ENCODE results near the gene CHAC2.
"Not testable (repeated sequence)": the region's sequence is repeated elsewhere in the genome, so short reads cannot be mapped to it uniquely, and the experiment has no call there.

The CHAC2 gene

GRCh38 chr2:53767405-53768241 lies at the start of gene CHAC2:
CHAC2 (plus strand) TSS chr2:53767804; CDS start chr2:53767887, 83 bp downstream.
- peak; percentile 78 for DNase-seq

GRCh38 chr2:53720944-53721343 lies 46.7 kb upstream of the CHAC2 start:
- DNase-seq = not testable (repeated sequence)

DNA sequence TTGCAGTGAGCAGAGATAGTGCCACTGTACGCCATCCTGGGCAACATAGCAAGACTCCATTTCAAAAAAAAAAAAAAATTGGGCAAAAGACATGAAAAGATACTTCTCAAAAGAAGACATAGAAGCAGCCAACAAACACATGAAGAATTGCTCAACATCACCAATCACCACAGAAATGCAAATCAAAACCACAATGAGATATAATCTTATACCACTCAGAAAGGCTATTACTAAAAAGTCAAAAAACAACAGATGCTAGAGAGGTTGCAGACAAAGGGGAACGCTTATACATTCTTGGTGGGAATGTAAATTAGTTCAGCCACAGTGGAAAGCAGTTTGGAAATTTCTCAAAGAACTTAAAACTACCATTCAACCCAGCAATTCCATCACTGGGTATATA lies 43.1 kb upstream of the CHAC2 start:
- DNase-seq = no peak

- no peak for DNase-seq
Observed at GRCh38 chr2:53725662-53726061, 41.9 kb upstream of the CHAC2 start.

- no peak for DNase-seq
Observed at GRCh38 chr2:53727921-53728320, 39.7 kb upstream of the CHAC2 start.

DNA sequence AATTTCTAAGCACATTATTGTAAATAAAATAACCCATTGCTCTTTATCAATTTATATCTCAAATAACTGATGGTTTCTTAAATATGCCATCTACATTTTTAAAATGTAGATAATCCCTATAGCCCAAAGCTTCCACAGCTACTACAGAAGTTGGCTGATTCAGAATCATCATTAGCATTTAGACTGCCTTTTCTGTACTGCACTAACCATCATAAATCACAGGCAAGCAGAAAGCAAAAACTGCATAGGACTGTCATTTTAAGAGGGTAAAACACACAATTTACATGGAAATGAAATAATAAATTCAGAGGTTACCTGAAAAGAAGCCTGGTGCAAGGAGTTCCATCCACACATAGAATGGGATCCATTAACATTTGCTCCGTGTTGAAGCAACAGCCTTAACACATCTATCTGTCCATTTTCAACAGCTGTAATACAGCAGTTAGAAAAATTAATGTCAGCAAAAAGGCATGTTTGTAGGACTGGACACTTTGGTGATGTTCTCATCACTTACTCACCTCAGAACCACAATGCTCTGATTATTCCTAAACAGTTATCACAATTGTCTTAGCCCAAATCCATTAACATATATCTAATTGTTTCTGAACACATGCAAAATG lies 38.4 kb upstream of the CHAC2 start:
- no peak for DNase-seq

- no peak for DNase-seq
Observed at GRCh38 chr2:53737091-53737490, 30.5 kb upstream of the CHAC2 start.

DNA sequence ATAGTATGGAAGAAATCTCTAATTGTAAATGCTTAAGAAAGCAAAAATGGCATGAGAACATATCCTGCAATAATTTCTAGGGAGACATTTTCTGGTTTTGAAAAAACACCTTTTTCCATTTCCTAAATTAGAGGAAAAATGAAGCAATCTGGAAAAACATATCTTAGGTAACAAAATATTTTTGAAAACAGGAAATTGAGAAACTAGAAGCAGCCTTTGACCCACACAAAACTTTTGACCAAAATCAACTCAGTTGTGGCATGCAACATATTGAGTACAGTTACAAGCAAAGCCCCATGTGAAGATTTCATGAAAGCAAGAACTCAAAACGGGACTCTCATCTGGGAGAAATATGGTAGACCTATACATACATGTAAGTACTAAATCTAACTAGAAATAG lies 28.6 kb upstream of the CHAC2 start:
- no peak for DNase-seq

- DNase-seq = no peak
Observed at GRCh38 chr2:53740170-53740569, 27.4 kb upstream of the CHAC2 start.

DNA sequence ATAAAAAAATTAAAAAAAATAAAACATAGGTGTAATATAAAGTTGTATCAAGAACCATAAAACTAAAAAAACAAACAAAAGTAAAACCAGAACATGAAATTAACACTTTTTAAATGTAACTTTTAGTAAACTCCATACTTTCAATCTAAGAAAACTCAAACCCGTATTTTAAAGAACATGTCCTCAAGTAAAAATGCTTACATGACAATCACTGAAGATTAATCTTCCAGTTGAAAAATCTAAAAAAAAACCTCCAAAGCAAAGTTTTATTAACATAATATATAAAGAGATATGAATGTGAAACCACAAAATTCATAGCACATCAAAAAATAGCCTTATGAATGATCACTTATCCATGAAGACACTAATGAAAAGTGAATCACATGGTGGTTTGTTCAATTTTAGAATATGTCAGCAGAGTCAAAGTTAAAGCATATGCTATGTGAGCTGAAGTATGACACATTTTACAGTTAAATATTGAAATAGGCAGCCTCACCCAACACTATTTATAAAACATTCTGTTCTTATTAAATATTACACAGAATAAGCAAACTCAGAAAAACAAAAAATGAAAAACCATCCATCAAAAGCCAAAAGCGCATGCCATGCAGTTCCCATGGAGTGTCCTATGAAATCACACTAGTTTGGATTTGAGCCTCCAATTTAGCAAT lies 23.1 kb upstream of the CHAC2 start:
- no peak for DNase-seq

DNA sequence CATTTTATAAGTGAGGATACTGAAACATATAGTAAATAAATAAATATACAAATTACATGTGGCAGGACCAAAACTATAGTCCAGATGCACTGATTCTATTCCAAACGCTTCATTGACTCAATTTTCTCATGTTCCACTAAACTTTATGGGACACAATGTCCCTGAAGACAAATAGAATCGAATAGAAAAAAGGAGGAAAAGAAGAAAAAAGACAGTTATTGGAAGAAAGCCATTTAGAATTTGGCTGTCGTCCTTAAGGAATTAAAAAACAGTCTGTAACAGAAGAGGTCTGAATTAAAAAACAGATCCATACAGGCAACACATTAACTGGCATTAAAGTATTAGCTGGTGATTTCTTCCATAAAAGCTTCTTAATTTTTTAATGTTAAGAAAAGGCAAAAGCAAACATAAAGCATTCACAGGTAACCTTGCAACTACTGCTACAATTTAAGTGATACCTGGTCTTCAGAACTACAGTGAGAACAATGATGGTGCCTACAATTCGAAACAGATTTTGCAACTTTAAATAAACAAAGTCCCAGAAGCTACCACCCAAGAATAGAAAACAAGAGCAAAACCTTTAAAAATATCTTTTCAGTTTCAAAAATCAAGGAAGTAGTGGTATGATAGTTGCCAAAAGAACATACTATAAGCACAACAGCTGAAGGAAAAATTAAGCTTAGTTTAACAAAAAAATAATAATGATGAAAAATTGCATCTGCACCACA lies 17.4 kb upstream of the CHAC2 start:
- DNase-seq = no peak

DNA sequence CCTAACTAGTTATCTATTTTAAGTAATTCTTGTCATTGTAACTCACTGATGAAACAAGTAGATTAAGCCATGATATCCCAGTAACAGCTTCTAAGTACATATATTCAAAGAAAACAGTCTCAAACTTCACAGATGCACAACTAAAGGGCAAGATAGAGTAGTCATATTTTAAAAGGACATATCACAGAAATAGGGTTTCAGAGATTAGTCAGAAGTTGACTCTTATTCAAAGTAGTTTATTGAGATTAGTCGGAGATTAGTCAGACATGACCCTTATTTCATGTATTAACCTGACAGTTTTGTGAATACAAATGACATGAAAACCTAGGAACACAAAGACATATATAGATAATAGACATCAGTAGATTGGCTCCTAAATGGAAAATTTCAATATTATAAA lies 15.9 kb upstream of the CHAC2 start:
- no peak for DNase-seq

GRCh38 chr2:53752385-53752784 lies 15.2 kb upstream of the CHAC2 start:
- no peak for DNase-seq

- no peak for DNase-seq
Observed at GRCh38 chr2:53753041-53753440, 14.6 kb upstream of the CHAC2 start.

GRCh38 chr2:53755121-53755520 lies 12.5 kb upstream of the CHAC2 start:
- DNase-seq = no peak

GRCh38 chr2:53756644-53757043 lies 11.0 kb upstream of the CHAC2 start:
- DNase-seq = no peak

GRCh38 chr2:53757206-53757605 lies 10.4 kb upstream of the CHAC2 start:
- DNase-seq = not testable (repeated sequence)

DNA sequence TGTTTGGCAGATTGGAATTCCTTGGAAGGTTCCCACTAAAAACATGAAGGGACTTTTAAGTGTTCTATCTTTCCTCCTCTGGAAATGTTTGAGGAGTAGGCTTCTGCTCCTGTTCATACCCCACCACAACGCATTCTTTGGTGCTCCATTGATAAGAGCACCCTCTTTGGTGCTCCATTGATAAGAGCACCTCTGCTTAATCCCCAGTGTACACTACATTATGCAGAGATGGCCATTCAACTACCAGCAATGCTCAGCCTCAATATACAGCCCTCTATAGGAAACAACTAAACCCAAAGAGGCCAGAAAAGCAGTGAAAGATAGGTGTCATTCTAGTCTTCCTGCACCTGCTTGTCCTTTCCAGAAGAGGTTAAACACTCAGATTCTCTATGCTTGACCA lies 1.8 kb upstream of the CHAC2 start:
- DNase-seq = no peak

GRCh38 chr2:53768242-53768542 lies 588 bp downstream of the CHAC2 start:
- DNase-seq = peak; percentile 30

- no peak for DNase-seq
Observed at GRCh38 chr2:53769318-53769945, 1.8 kb downstream of the CHAC2 start.

DNA sequence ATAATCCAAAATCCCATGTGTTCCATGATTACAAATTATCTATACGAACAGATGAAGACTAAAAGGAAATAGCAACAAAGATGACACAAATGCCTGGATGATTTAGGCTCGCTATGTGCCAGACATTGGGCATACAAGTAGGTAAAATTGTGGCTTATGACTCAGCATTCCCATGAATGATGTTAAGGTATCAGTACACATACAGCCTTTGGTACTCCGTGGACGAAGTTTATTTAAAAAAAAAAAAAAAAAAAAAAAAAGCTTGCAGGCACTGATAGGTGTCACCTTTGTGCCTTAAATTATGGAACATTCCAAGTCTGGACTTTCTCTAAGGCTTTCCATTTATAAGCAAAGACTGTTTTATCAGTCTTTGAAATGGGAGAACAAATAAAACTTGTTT lies 2.7 kb downstream of the CHAC2 start:
- DNase-seq = no peak

DNA sequence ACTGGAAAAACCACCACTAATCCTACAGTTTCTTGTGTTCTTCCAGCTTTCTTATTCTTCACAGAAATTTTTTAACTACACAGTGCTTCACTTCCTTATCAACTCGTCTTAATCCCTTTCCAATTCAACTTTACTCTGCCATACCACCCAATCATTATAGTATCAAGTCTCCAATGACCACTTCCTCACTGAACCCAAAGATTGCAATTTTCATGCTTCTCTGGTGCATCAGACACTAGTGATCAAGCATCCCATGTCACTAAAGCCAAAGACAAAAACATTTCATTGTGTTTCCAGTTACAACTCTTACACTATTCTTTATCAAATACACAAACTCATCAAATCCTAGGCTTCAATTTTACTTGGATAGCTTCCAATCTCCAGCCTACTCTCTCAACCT lies 9.5 kb downstream of the CHAC2 start:
- DNase-seq = no peak

DNA sequence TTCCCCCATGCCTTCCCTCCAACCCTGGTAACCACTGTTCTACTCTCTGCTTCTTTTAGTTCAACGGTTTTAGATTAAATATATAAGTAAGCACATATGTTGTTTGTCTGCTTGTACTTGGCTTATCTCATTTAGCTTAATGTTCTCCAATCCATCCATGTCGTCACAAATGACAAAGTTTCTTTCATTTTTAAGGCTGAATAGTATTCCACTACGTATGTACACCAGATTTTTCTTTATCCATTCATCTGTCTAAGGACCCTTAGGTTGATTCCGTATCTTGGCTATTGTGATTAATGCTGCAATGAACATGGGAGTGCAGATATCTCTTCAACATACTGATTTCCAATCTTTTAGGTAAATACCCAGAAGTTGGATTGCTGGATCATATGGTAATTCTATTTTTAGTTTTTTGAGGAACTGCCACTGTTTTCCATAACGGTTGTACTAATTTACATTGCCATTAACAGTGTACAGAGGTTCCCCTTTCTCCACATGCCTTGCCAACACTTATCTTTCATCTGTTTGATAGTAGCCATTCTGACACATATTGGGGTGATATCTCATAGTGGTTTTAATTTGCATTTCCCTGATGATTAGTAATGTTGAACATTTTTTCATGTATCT lies 11.0 kb downstream of the CHAC2 start:
- DNase-seq = no peak

Data from NCI-H510A treated with DMSO at 0.1 percent for 48 hours (cell line).